GM13976 (cell line): Measurements from ENCODE around the gene RGS14.

Source experiments
- DNase-seq: peaks from one replicate; pipeline ENCODE4 v3.0.0; 2012; ENCODE audit warnings: low spot score
- in situ Hi-C: fragments of 300-500 bp; cut with MboI; formaldehyde crosslinking; loops from one replicate; pipeline ENCODE4 v1.12.0; 2022; ENCODE audit warnings: low sequenced_read_pairs, mixed read lengths, inconsistent platforms; ENCODE audit not compliant: unreplicated experiment
- TF ChIP-seq, protein P1 (sequence below): IDR thresholded peaks from 2 replicates; pipeline ENCODE4 v1.5.1; 2012; ENCODE audit warnings: borderline replicate concordance, mild to moderate bottlenecking; ENCODE audit not compliant: insufficient read depth; ENCODE audit errors: extremely low read depth, missing control alignments, control extremely low read depth

Gene RGS14

DNA sequence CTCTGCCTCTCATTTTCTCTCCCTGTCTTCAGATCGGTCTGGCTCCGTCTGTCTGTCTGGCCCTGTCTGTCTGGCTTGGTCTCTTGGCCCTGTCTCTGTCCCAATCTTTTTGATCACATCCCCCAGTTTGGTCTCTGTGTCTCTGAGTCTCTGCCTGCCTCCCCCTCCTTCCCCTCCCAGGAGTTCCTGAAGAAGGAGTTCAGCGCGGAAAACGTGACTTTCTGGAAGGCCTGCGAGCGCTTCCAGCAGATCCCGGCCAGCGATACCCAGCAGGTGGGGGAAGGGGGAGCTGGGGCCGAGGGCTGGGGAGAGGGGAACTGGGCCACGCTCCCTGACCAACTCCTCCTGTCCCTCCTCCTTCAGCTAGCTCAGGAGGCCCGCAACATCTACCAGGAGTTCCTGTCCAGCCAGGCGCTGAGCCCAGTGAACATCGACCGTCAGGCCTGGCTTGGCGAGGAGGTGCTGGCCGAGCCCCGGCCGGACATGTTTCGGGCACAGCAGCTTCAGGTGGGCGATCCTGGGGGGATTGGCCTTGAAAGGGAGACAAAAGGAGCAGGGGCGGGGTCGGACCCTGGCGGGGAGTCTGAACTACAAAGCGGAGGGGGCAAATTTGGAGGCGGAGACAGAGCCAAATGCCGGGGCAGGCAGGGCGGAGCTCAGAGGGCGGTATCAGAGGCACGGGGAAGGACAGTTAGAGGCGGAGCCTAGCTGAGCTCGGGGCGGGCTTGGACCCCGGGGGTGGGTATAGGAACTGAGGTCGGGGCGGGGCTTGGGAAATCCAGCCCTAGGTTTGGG is 9.0 kb downstream of the RGS14 start:
- in situ Hi-C loops = no loop called here
- TF ChIP-seq, protein P1, sequence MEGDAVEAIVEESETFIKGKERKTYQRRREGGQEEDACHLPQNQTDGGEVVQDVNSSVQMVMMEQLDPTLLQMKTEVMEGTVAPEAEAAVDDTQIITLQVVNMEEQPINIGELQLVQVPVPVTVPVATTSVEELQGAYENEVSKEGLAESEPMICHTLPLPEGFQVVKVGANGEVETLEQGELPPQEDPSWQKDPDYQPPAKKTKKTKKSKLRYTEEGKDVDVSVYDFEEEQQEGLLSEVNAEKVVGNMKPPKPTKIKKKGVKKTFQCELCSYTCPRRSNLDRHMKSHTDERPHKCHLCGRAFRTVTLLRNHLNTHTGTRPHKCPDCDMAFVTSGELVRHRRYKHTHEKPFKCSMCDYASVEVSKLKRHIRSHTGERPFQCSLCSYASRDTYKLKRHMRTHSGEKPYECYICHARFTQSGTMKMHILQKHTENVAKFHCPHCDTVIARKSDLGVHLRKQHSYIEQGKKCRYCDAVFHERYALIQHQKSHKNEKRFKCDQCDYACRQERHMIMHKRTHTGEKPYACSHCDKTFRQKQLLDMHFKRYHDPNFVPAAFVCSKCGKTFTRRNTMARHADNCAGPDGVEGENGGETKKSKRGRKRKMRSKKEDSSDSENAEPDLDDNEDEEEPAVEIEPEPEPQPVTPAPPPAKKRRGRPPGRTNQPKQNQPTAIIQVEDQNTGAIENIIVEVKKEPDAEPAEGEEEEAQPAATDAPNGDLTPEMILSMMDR = no peak
- no peak for DNase-seq

DNA sequence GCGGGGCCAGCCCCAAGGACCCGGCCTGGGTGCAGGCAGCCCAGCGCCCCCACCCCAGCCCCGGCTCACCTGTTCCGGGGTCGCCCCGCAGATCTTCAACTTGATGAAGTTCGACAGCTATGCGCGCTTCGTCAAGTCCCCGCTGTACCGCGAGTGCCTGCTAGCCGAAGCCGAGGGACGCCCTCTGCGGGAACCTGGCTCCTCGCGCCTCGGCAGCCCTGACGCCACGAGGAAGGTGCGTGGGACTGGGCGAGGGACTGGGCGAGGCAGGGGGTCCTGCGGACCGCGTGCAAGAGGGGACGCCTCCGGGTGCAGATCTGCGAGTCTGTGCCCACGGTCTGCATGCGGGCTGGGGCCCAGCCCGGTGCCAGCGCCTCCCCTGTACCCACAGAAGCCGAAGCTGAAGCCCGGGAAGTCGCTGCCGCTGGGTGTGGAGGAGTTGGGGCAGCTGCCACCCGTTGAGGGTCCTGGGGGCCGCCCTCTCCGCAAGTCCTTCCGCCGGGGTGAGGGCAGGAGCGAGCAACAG is 9.7 kb downstream of the RGS14 start:
- in situ Hi-C loops = no loop called here
- no peak for DNase-seq
- TF ChIP-seq, protein P1 = no peak

DNA sequence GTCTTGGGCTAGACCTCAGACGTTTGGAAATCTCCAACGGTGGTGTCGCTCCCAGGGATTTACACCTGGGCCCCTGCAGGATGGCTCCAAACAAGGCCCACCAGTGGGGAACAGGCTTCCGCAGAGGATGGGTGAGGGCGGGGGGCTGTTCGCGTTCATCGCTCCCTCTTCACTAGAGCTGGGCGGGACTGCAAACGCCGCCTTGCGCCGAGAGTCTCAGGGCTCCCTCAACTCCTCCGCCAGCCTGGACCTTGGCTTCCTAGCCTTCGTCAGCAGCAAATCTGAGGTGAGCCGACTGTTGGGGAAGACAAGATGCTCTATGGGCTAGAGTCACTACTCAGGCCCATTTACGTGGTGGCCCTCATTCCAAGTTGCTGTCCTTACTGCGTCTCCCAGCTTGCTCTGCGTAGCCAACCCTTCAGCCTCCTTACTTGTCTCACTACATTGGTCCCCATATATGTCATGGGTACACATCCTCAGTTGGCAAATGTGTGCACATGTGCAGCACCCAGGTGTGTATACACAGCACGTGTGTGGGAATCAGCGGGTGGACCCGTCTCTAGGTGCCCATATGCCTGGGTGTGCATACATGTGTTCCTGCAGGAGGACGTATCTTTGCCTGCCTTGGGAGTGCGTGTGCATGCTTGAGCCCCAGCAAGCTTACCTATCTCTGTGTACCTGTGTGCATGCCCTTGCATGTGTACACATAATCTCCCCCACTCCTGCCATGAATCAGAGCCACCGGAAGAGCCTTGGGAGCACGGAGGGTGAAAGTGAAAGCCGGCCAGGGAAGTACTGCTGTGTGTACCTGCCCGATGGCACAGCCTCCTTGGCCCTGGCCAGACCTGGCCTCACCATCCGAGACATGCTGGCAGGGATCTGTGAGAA is 10.5 kb downstream of the RGS14 start:
- no peak for DNase-seq
- in situ Hi-C loops = no loop called here
- TF ChIP-seq, protein P1 = no peak

DNA sequence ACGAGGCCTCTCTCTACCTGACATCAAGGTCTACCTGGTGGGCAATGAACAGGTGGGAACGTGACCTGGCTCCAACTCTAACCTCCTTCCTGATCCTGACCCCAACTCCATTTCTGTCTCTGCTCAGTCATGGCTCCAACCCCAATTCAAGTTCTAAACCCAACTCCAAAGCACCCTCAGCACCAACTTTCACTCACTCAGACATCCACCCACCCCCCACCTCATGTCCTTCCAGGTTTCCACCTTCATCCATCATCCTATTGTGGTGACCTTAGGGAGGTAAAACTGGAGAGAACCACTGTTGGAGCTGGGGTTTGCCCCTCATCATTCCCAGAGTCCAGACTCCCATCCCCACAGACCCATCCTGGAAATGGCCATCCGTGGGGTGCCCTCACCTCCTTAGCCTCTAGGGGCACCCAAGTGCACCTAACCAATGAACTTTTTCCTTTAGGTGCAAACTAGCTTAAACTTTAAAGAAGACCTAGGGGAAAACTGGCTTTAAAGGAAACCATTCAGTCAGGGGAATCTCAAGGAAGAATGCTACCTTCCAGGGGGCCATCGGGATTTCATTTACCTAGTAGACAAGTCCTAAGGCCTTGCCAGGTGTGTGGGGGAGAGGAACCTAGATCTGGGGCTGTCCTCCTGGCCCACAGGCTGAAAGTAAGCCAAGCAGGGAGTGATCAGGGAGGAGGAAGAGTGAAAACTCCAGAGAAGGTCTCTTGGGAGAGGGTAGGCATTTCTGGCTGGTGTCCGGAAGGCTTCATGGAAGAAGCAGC is 11.3 kb downstream of the RGS14 start:
- in situ Hi-C loops = no loop called here
- DNase-seq = peak; percentile 68

DNA sequence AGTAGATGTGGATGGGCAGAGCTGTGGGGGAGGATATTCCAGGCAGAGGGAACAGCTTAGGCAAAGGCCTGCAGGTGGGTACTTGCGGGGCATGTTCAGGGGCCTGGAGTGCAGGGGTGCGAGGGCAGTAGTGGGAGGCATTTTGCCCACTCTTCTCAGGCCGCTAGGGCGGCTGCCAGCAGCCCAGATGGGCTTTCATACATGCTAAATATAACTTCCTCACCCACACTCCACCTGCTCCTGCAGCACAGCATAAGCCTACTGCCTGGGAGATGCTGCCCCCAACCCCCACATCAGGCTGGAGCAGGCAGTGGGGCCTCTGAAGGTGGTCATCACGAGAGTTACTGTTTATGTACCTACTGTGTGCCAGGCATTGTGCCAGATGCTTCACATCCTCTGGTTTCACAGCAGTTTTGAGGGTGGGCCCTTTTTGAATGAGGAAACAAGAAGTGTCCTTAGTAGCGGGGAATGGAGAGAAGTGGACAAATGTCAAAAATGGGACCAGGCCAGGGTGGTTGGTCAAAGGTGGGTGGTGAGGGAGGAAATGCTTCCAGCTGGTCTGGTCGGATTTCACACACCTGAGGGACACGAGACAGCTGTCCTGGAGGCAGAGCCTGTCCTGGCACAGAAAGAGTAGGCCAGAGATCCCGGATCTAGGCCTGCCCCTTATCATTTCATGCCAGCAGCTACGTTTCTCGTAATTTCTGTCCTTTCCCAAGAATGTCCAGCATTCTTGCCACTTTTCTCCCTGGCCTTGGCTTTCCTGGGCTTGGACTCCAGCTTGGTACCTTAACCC is 12.1 kb downstream of the RGS14 start:
- in situ Hi-C loops = no loop called here
- TF ChIP-seq, protein P1 = no peak
- DNase-seq = no peak

More for the DNA sequence above, 11.3 kb downstream of the RGS14 start:
- TF ChIP-seq, protein P1 = peak; percentile 65
